A549 treated with AZD2906 at 1 μM for 4 hours (cell line): ENCODE results near the gene P2RX7. TPM values are rescaled to one million over a fixed set of nuclear protein-coding genes. Genes with fewer than 3 reads are reported as not detected.

Experiments used
- total RNA-seq: library from RNA; stranded (reverse); fragments of 200-300 nt; extraction: Qiagen RNA extraction; gene quantifications from 5 replicates; pipeline ENCODE4 v1.2.3, GENCODE V29; 2022

P2RX7 gene
- total RNA-seq = not detected in 5 replicates

DNA sequence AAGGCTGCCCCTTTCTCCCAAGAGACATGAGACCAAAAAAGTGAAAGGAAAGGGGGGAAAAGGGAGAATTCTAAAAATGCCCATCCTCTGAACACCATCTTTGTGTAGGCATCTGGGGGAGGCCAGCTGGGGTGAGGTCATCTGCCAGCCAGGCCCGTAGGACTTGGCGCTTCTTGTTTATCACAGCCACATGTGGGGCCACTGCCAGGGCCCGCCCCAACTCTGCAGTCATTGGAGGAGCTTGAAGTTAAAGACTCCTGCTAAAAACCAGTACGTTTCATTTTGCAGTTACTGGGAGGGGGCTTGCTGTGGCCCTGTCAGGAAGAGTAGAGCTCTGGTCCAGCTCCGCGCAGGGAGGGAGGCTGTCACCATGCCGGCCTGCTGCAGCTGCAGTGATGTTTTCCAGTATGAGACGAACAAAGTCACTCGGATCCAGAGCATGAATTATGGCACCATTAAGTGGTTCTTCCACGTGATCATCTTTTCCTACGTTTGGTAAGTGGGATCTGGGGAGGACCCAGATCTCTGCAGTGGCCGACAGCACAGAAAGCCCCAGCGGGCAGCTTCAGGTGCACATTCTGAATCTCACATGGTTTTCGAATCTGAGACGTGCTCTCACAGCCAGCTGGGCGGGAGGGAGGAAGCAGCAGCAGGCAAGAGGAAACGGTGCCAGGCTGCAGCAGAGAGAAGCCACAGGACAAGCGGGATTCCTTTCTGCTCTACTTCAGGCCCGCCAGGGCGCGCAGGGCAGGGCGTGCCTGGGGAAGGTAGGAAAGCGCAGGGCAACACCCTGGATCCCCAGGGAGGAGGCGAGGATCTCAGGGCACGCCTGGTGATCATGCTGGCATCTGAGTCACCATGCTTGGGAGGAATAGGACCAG is at the start of gene P2RX7:
P2RX7 (plus strand) TSS at position 276 of the 881 bp plus-strand sequence; CDS start at position 371, 95 bp downstream.

DNA sequence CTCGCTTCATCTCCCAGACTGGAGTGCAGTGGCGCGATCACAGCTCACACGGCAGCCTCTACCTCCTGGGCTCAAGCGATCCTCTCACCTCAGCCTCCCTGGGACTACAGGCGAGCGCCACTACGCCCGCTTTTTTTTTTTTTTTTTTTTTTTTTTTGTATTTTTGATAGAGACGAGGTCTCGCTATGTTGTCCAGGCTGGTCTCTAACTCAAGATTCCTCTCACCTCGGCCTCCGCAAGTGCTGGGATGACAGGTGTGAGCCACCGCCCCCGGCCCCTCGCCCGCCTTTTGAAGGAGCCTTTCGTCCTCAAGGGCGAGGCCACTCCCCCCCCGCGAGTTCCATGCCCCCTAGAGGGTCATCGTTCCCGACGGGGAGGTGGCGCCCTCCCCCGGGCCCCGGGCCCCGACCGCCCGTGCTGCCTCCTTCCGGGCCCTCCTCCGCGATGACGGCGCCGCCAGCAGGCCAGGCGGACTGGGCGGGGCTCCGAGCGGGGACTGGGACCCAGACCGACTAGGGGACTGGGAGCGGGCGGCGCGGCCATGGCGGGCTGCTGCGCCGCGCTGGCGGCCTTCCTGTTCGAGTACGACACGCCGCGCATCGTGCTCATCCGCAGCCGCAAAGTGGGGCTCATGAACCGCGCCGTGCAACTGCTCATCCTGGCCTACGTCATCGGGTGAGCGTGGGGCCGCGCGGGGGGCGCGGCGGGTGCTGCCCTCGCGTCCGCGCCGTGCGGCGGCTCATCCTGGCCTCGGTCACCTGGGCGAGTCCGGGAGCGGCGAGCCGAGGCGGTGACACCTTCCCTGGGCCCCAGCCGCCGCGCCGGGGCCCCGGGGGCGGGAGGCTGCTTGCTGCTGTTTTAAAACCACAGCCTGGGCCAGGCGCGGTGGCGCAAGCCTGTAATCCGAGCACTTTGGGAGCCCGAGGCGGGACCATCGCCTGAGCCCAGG is 77.2 kb downstream of the P2RX7 start, which contains the start of gene P2RX4:
P2RX4 (plus strand) TSS at position 506 of the 949 bp plus-strand sequence; CDS start at position 542, 36 bp downstream.

Other genes with a start within 250 kb of the P2RX7 start
- gene SPPL3, start 228.5 kb upstream of the P2RX7 start, total RNA-seq = 45.2 to 55.1 TPM (median 53.5 TPM) in 5 replicates
- 3.6 to 4.9 TPM (median 4.6 TPM) in 5 replicates for gene HNF1A, start 154.3 kb upstream of the P2RX7 start, total RNA-seq
- gene C12orf43, start 116.4 kb upstream of the P2RX7 start, total RNA-seq = 21.0 to 25.7 TPM (median 23.2 TPM) in 5 replicates
- 1.8 to 3.6 TPM (median 2.5 TPM) in 5 replicates for gene OASL, start 93.6 kb upstream of the P2RX7 start, total RNA-seq
- gene P2RX4, start 77.3 kb downstream of the P2RX7 start, total RNA-seq = 15.7 to 22.5 TPM (median 18.9 TPM) in 5 replicates
- gene CAMKK2, start 163.8 kb downstream of the P2RX7 start, total RNA-seq = 20.7 to 28.0 TPM (median 25.8 TPM) in 5 replicates
- gene ANAPC5, start 219.5 kb downstream of the P2RX7 start, total RNA-seq = 82.0 to 86.4 TPM (median 83.4 TPM) in 5 replicates